Measurements from ENCODE around the gene NUP205. TPM values are rescaled to one million over a fixed set of nuclear protein-coding genes. Genes with fewer than 3 reads are reported as not detected.

The NUP205 gene
- total RNA-seq, 4 donors from 2014 or later = 28.6 to 68.2 (median 42.1) TPM

DNA sequence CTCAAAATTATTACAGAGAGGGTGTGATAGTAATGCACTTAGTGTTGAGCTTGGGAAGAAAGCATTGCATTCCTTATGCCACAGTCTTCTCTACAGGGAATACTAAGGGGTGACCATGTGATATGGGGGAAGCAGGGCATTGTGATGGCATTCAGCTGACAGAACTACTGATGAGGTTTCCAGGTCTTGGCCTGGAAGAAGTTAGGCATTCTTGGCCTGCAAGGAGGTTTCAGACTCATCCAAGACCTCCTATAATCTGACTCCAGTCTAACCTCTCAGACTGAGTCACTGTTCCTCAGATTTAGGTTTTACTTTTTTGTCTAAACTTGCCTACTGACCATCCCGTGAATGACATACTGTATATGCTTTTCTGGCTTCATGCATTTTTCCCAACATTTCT is 112.5 kb downstream of the NUP205 start:
- H3K27me3 ChIP-seq = no peaks in the 10 kb centered on the region
- H3K27ac ChIP-seq = peak overlapping the region in 1 of 4 donors; percentile 41
- no peak overlapping the region for H3K4me3 ChIP-seq
- H3K9me3 ChIP-seq = no peaks in the 10 kb centered on the region
- H3K4me1 ChIP-seq = peaks cover 0 to 60% (median 12%) of the 10 kb centered on the region in 4 donors
- H3K36me3 ChIP-seq = peaks cover 0 to 13% (median 0%) of the 10 kb centered on the region in 3 donors
- 21 to 53% methylated on average over 1 of the region's 1 CpG for WGBS, 2 donors
- TF ChIP-seq EP300 (IDR thresholded peaks at IDR 0.05) = no peak
- TF ChIP-seq POLR2A (IDR thresholded peaks at IDR 0.05) = no peak
- TF ChIP-seq, protein P1, sequence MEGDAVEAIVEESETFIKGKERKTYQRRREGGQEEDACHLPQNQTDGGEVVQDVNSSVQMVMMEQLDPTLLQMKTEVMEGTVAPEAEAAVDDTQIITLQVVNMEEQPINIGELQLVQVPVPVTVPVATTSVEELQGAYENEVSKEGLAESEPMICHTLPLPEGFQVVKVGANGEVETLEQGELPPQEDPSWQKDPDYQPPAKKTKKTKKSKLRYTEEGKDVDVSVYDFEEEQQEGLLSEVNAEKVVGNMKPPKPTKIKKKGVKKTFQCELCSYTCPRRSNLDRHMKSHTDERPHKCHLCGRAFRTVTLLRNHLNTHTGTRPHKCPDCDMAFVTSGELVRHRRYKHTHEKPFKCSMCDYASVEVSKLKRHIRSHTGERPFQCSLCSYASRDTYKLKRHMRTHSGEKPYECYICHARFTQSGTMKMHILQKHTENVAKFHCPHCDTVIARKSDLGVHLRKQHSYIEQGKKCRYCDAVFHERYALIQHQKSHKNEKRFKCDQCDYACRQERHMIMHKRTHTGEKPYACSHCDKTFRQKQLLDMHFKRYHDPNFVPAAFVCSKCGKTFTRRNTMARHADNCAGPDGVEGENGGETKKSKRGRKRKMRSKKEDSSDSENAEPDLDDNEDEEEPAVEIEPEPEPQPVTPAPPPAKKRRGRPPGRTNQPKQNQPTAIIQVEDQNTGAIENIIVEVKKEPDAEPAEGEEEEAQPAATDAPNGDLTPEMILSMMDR (IDR thresholded peaks at IDR 0.05) = no peak
- no peak for DNase-seq (ENCODE audit: low spot score in 2 of 2)

DNA sequence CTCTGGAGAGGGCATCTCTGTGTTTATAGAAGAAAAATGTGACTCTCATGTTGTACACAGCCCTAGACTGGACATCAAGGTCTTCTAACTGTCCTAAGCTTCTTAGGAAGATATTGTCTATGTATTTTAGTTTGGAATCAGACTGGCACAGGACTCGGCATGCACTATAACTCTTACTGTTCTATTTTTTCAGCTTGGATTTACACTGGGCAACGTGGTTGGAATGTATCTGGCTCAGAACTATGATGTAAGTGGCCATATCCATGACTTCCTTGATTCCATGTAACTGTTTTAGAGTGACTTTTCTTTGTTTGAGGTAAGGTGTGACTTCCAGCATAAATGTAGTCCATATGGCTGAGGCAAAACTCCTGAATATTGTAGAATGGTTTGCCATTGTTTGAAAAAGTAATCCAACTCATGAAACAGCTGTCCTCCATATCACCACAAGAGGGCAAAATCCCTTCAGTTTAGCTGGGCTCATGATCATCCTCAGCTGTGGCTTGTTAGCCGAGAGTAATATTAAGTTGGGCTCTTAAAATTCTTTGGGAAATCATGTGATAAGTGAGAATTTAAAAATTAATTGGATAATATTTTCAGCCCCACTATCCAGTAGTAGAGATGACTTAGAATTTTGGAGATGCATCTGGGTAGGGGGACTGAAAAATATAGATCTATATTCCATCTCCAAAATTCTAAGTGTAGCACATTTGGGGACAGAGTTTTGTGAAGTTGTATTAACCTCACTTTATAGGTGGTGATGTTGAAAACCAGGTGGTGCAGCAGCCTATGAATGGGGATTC is 115.0 kb downstream of the NUP205 start:
- H3K27me3 ChIP-seq = no peaks in the 10 kb centered on the region
- peak overlapping the region in 2 of 4 donors; percentile 6 to 12 for H3K27ac ChIP-seq
- WGBS, 2 donors = 54% methylated on average over 3 of the region's 3 CpGs
- no peaks in the 10 kb centered on the region for H3K9me3 ChIP-seq
- peak in 1 of 2 donors; percentile 41 for DNase-seq (ENCODE audit: low spot score in 2 of 2)
- peaks cover 0 to 40% (median 12%) of the 10 kb centered on the region in 4 donors for H3K4me1 ChIP-seq
- H3K36me3 ChIP-seq = peaks cover 0 to 20% (median 0%) of the 10 kb centered on the region in 3 donors
- TF ChIP-seq POLR2A (IDR thresholded peaks at IDR 0.05) = no peak
- TF ChIP-seq, protein P1 (IDR thresholded peaks at IDR 0.05) = peak; percentile 61 to 83 (median 72)
- H3K4me3 ChIP-seq = no peak overlapping the region

DNA sequence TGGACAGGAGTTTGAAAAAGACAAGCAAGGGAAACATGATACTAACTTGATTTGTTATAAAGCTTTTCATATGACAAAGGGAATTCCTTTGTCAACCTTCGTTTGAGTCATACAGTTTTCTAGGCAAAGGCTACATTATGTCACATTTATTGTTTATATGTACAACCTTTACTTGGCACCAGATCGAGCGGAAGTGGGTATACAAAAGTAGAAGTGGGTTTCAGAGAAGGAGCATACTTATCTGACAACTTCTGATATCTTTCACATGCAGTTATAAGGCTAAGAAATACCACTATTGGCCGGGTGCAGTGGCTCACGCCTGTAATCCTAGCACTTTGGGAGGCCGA is 115.6 kb downstream of the NUP205 start:
- Histone ChIP-seq H3K36me3 (peaks cover 0 to 25% (median 0%) of the 10 kb centered on the region in 3 donors), H3K27me3 (no peaks in the 10 kb centered on the region), H3K27ac (no peak overlapping the region), H3K9me3 (no peaks in the 10 kb centered on the region), H3K4me1 (peaks cover 0 to 44% (median 12%) of the 10 kb centered on the region in 4 donors), H3K4me3 (no peak overlapping the region)
- TF ChIP-seq POLR2A (IDR thresholded peaks at IDR 0.05) (no peak), EP300 (IDR thresholded peaks at IDR 0.05) (no peak)
- TF ChIP-seq, protein P1 (IDR thresholded peaks at IDR 0.05) = no peak
- 69 to 72% methylated on average over 6 of the region's 6 CpGs for WGBS, 2 donors
- DNase-seq (ENCODE audit: low spot score in 2 of 2) = no peak

DNA sequence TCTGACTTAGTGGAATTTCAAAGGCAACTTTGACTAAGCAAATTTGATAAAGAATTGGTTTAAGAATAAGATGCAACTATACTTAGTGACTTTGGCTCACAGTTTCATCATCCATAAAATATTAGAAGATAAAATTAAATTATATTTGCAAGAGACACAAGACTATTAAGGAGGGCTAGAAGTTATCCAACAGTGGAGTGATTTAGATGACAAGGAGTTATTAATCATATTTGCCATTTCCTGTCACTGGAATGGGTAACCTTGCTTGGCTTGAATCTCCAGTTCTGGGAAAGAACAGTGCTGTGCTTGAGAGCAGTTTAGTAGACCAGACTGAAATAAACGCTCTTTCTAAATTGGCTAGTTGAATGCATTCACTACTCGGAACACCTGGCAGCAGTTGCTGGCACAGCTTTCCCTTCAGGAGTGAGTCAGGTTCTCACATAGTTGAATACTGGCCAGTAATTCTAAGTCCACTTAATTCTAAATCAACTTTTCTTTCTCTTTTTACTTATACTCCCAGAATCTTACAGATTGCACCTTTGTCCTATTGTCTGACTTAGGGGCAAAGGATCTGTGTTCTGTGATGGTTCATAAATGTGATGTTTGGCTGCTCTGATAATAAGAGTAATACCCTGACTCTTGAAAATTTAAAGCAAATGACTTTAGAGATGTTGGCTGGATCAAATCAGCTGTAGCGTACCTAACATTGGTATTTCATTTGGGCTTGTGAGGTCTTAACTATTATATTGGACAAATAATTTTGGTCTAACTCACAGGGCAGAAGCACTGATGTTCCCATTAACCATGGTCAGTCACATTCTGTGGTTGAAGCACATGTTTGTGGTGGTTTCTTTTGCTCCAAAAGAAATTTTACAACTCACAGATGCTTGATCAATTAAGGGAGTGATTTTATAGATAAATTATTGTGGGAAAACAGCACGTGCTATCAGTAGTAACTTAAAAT is 121.2 kb downstream of the NUP205 start:
- Histone ChIP-seq H3K4me1 (peaks cover 0 to 16% (median 0%) of the 10 kb centered on the region in 4 donors), H3K36me3 (peaks cover 0 to 42% (median 0%) of the 10 kb centered on the region in 3 donors), H3K27me3 (no peaks in the 10 kb centered on the region), H3K27ac (peak overlapping the region in 1 of 4 donors; percentile 6), H3K9me3 (no peaks in the 10 kb centered on the region), H3K4me3 (no peak overlapping the region)
- TF ChIP-seq, protein P1 (IDR thresholded peaks at IDR 0.05) = no peak
- TF ChIP-seq POLR2A (IDR thresholded peaks at IDR 0.05) = no peak
- no peak for TF ChIP-seq EP300 (IDR thresholded peaks at IDR 0.05)
- 73 to 75% methylated on average over 4 of the region's 4 CpGs for WGBS, 2 donors
- peak in 1 of 2 donors; percentile 24 for DNase-seq (ENCODE audit: low spot score in 2 of 2)
